ENCODE data around the gene SELENOI. TPM values are rescaled to one million over a fixed set of nuclear protein-coding genes. Genes with fewer than 3 reads are reported as not detected.
"Not testable (repeated sequence)": the region's sequence is repeated elsewhere in the genome, so short reads cannot be mapped to it uniquely, and the experiment has no call there.

The SELENOI gene, protein sequence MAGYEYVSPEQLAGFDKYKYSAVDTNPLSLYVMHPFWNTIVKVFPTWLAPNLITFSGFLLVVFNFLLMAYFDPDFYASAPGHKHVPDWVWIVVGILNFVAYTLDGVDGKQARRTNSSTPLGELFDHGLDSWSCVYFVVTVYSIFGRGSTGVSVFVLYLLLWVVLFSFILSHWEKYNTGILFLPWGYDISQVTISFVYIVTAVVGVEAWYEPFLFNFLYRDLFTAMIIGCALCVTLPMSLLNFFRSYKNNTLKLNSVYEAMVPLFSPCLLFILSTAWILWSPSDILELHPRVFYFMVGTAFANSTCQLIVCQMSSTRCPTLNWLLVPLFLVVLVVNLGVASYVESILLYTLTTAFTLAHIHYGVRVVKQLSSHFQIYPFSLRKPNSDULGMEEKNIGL
- 10 to 100 TPM; 21.4 to 24.5 (median 24.0) TPM for polyA plus RNA-seq (ENCODE audit: insufficient read length in 3 of 3)
- long read RNA-seq, donor 1 = 0 reads
- long read RNA-seq, donor 2, full-length matches to known transcripts = 3 of 3 reads
- long read RNA-seq, donor 2, partial matches to known transcripts = 0 of 3 reads
- long read RNA-seq, donor 2, other reads (novel, unspliced or antisense) = 0 of 3 reads
- long read RNA-seq, donor 3, full-length matches to known transcripts = 2 of 2 reads
- long read RNA-seq, donor 3, partial matches to known transcripts = 0 of 2 reads
- long read RNA-seq, donor 3, other reads (novel, unspliced or antisense) = 0 of 2 reads
- long read RNA-seq, donor 4, full-length matches to known transcripts = 2 of 2 reads
- long read RNA-seq, donor 4, partial matches to known transcripts = 0 of 2 reads
- long read RNA-seq, donor 4, other reads (novel, unspliced or antisense) = 0 of 2 reads
- long read RNA-seq, donor 5 = 0 reads
- long read RNA-seq, donor 6, full-length matches to known transcripts = 1 of 1 reads
- long read RNA-seq, donor 6, partial matches to known transcripts = 0 of 1 reads
- long read RNA-seq, donor 6, other reads (novel, unspliced or antisense) = 0 of 1 reads
- long read RNA-seq, donor 7, full-length matches to known transcripts = 3 of 3 reads
- long read RNA-seq, donor 7, partial matches to known transcripts = 0 of 3 reads
- long read RNA-seq, donor 7, other reads (novel, unspliced or antisense) = 0 of 3 reads
- long read RNA-seq, donor 8, full-length matches to known transcripts = 4 of 4 reads
- long read RNA-seq, donor 8, partial matches to known transcripts = 0 of 4 reads
- long read RNA-seq, donor 8, other reads (novel, unspliced or antisense) = 0 of 4 reads
- long read RNA-seq, donor 9, full-length matches to known transcripts = 5 of 5 reads
- long read RNA-seq, donor 9, partial matches to known transcripts = 0 of 5 reads
- long read RNA-seq, donor 9, other reads (novel, unspliced or antisense) = 0 of 5 reads
- long read RNA-seq, donor 10, full-length matches to known transcripts = 4 of 4 reads
- long read RNA-seq, donor 10, partial matches to known transcripts = 0 of 4 reads
- long read RNA-seq, donor 10, other reads (novel, unspliced or antisense) = 0 of 4 reads
- long read RNA-seq, donor 11 = 0 reads
- long read RNA-seq, donor 12, full-length matches to known transcripts = 1 of 1 reads
- long read RNA-seq, donor 12, partial matches to known transcripts = 0 of 1 reads
- long read RNA-seq, donor 12, other reads (novel, unspliced or antisense) = 0 of 1 reads
- long read RNA-seq, donor 13, full-length matches to known transcripts = 2 of 2 reads
- long read RNA-seq, donor 13, partial matches to known transcripts = 0 of 2 reads
- long read RNA-seq, donor 13, other reads (novel, unspliced or antisense) = 0 of 2 reads
- long read RNA-seq, donor 14, full-length matches to known transcripts = 2 of 2 reads
- long read RNA-seq, donor 14, partial matches to known transcripts = 0 of 2 reads
- long read RNA-seq, donor 14, other reads (novel, unspliced or antisense) = 0 of 2 reads
- long read RNA-seq, donor 15, full-length matches to known transcripts = 3 of 3 reads
- long read RNA-seq, donor 15, partial matches to known transcripts = 0 of 3 reads
- long read RNA-seq, donor 15, other reads (novel, unspliced or antisense) = 0 of 3 reads
- long read RNA-seq, donor 16, full-length matches to known transcripts = 2 of 2 reads
- long read RNA-seq, donor 16, partial matches to known transcripts = 0 of 2 reads
- long read RNA-seq, donor 16, other reads (novel, unspliced or antisense) = 0 of 2 reads

DNA sequence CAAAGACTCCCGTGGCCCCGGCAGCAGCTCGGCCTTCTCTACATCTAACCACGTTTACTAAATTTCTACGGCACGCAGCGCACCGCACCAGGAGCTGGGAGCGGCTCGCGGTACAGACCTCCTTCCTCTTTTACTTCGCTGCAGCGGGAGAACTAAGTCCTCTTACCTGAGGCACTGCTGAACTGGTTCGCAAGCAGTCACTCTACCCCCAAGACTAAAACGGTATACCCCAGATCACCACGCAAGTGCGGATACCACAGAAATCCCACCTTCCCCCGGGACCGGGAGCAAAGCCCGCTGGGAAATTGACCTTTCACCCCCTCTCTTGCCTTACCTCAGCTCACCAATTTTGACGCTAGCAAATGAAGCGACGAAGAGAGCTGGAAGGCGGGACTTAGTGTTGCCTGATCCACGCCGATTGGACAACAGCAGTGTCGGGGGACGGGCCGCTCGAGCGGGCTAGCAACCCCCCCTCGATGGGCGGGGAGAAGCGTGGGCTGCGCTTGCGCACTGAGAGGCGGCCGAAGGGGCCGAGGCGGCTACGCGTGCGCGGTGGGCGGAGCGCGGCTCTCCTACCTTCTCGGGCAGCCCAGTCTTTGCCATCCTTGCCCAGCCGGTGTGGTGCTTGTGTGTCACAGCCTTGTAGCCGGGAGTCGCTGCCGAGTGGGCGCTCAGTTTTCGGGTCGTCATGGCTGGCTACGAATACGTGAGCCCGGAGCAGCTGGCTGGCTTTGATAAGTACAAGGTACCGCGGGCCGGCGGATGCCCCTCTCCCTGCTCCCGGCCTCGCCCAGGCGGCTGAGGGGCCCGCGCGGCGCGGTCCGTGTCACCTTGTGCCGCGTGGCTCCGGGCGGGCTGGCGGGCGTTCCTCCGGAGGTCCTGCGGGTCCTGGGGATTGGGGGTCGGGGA is at the start of gene SELENOI:
Gene SELENOI, plus strand, starts transcription at position 599 of the 909 bp plus-strand sequence. Its CDS starts 90 bp downstream, at position 689.
- peak; percentile 98 to 100 (median 99) for DNase-seq (ENCODE audit: extremely low read depth in 1 of 11, low read depth in 9 of 11, low spot score in 4 of 11)

DNA sequence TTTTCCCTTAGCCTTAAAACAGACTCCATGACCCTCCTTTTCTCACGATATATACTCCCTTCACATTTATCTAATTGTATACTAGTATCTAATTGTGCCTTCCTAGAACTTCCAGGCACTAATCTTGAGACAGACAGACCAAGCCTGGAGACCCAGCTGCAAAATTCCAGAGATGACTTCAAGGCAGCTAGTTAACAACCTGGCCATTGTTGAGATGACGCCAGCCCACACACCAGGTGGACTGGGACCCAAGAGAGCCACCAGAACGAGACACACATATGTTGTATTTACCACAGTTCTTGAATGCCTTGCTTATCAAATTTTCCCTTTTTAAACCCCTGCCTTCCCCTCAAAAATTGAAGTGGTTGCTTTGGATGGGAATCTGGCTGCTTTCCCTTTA is 48.9 kb upstream of the SELENOI start:
- DNase-seq (ENCODE audit: extremely low read depth in 1 of 11, low read depth in 9 of 11, low spot score in 4 of 11) = no peak

DNA sequence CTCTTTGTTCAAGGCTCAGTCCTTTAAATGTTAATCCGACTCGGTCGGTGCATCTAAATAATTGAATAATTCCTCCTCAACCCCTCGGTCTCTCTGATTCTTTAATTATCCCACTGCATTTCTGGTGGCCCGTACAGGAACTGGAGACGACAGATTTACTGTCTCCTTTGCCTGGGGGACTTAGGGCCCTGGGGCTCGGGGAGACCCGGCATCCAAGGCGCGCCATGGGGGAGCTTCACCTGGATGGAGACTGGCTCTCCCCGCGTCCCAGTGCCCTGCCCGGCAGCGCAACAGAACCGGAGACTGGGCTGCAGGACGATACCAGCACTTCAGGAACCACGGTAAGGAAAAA is 47.7 kb upstream of the SELENOI start:
- no peak for DNase-seq (ENCODE audit: extremely low read depth in 1 of 11, low read depth in 9 of 11, low spot score in 4 of 11)

DNA sequence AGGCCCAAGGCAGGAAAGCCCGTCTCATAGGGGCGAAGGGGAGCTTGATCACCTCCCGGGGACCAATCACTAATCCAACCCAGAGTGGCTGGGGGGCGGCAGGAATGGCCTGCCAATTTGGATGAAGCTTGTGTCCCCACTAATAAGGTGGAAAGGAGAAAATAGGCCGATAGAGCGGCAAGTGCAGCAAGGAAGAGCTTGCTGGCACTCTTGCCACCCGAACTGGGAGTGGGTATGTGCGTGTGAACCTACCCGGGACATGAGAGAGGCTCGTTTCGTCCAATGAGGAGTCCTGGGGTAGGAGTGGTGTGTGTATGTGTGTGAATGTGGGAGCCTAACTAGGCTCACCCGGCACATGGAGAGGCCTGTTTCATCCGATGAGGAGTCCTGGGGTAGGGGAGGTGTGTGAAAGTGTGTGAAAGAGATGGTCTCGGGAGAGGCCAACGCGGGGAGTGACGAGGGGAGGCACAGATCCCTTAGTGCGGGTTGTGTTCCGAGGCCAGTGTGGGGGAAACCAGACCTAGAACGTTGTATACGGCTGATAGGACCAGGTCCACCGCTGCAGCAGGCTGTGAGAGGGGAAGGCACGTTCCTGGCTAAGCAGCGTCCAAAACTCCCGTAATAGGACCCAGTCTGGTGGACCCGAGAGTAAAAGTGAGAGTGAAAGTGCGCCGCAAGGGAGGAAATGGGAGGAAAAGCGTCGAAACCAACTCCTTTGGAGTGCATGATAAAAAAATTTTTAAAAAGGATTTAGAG is 47.1 kb upstream of the SELENOI start:
- peak in 7 of 11 donors; percentile 12 to 42 (median 34) for DNase-seq (ENCODE audit: extremely low read depth in 1 of 11, low read depth in 9 of 11, low spot score in 4 of 11)

DNA sequence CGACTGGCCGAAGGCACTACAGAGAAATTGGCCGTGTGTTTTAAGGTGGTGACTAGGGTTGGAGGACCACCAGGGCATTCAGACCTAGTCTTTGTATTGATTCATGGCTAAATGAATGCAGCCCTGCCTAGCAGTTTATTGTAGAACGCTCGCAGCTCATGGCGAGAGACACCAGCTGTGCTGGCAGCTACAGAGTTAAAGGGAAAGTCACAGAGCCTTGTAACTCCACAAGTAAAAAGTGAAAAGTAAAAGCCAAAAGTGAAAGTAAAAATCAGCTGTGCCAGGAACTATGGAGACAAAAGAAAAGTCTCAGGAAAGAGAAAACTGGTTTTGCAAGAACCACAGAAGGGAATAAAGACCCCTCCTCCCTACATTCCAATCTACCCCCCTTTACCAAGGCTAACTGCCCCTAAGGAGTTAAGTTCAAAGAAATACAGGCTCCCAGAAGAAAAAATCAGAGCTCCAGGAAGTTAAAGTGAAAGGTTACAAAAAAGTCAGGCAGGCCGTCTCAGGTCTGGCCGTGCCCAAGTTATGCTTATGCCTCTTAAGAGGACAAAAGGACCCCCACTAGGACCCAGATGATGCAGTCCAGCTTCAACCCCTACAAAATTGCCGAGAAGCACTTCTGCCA is 46.4 kb upstream of the SELENOI start:
- DNase-seq (ENCODE audit: extremely low read depth in 1 of 11, low read depth in 9 of 11, low spot score in 4 of 11) = peak; percentile 45 to 79 (median 65)

DNA sequence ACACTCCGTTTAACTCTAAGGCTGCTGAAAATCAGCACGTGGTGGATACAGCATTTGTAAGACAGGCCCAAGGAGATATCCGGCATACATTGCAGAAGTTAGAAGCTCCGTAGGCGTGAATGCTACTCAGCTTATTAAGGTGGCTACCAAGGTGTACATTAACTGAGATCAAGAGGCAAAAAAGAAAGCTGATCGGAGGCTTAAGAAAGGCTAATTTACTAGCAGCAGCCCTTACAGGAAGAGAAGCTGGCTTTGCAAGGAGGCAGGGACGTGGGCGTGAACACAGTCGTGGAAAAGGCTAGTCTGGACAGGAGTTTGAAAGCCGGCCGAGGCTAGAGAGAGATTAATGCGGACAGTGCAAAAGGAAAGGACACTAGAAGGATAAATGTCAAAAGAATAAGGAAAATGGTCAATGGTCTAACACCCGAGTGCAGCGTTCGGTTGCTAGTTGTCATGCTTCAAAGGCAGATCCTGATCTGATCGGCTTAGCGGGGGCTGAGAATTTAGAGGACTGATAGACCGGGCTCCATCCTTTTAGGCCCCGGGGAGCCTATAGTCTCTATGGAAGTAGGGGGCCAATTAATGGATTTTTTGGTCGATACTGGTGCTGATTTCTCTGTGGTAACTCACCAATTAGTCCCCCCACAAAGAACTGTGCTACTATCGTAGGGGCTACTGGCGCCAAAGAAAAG is 45.6 kb upstream of the SELENOI start:
- peak in 4 of 11 donors; percentile 27 to 35 (median 28) for DNase-seq (ENCODE audit: extremely low read depth in 1 of 11, low read depth in 9 of 11, low spot score in 4 of 11)

DNA sequence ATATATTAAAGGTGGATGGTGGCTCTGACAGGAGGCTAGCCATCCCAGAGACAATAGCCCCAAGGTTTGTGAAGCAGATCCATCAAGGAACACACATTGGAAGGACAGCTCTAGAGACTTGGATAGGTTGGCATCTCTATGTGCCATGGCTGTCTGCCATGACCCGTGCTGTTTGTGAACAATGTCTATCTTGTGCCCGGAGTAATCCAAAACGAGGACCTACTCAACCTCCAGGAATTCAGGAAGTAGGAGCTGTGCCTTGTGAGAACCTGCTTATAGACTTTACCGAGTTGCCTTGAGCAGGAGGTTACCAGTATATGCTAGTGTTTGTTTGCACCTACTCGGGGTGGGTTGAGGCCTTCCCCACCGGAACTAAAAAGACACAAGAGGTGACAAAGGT is 43.1 kb upstream of the SELENOI start:
- DNase-seq (ENCODE audit: extremely low read depth in 1 of 11, low read depth in 9 of 11, low spot score in 4 of 11) = no peak

DNA sequence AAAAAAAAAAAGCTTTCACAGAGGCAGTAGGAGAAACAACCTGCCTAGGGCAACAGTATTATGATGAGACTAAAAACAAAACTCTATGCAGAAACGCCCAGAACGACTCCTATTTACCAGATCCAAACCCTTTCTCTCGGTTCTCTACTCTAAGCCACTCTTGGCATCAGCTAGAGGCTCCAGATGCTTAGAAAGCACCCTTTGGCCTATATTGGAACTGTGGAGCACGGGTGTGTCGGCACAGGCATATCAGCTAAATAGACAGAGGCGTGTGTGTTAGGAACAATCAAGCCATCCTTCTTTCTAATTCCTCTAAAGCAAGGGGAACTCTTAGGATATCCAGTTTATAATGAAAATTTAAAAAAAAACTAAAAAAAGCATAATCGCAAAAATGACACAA is 40.8 kb upstream of the SELENOI start:
- not testable (repeated sequence) for DNase-seq (ENCODE audit: extremely low read depth in 1 of 11, low read depth in 9 of 11, low spot score in 4 of 11)

DNA sequence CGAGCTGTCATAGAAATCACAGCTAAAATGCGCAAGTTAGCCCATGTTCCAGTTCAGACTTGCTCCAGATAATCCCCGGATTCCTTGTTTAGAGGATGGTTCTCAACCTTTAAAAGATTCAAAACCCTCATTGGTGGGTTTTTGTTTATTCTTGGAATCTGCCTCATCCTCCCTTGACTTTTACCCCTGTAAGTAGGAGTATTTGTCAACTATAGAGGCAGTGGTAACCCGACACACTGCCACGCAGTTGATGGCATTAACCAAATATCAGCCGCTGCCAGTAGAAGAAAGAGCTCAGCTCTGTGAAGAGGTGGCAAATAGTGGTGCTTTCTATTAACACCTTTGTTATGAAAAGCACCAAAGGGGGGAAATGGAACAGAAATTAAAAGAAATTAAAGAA is 40.4 kb upstream of the SELENOI start:
- DNase-seq (ENCODE audit: extremely low read depth in 1 of 11, low read depth in 9 of 11, low spot score in 4 of 11) = peak in 1 of 11 donors; percentile 27

DNA sequence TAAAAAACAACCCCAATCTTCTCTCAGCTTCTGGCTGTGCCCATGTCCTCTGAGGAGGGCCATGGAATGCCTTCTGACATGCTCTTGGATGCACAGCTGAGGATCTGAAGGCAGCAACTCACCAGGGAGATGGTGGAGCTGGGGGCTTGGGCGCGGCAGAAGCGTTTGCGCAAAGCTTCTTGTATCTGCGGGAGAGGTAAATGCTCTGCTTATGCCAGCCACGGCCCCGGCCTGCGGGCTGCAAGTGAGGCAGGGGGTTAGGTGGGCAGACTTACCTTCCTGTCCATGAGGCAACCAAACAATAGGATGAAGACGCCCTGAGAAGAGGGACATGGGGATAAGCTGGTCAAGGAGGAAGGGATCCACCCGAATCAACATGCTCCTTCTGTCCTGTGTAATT is 36.0 kb upstream of the SELENOI start:
- no peak for DNase-seq (ENCODE audit: extremely low read depth in 1 of 11, low read depth in 9 of 11, low spot score in 4 of 11)

DNA sequence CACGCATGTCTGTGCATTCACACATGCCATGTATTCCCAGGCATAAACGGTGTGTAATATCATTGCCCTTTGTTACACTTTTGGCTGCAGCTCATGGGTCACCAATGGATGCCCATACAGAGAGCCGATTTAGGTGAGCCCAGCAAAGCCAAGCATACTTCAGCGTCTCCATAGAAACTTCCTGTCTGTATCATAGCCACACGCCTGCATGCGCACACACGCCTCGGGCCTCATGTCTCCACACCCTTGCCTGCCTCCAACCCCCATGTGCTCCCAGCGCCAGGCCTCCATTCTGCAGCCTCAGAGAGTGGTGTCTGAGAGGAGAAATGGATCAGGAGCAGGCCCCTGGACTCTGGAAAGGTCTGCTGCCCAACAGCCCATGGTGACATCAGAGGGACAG is 33.5 kb upstream of the SELENOI start:
- DNase-seq (ENCODE audit: extremely low read depth in 1 of 11, low read depth in 9 of 11, low spot score in 4 of 11) = no peak

DNA sequence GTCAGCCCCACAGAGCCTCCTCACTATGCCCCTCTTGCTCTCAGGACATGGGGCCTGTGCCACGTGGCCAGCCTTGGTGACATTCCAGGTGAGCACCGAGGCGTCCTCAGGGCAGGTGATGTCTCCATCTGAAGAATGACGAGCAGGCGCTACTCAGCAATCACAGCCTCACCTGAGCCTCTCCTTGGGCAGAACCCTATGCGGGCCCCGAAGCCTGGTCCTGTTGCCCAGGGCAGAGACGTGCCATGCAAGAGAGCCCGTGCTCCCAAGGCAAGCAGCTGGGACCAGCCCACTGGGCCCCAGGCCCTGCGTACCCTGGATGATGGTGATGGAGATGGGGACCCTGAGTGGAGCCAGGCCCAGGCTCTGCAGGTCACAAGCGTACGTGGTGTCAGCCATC is 32.5 kb upstream of the SELENOI start:
- no peak for DNase-seq (ENCODE audit: extremely low read depth in 1 of 11, low read depth in 9 of 11, low spot score in 4 of 11)

DNA sequence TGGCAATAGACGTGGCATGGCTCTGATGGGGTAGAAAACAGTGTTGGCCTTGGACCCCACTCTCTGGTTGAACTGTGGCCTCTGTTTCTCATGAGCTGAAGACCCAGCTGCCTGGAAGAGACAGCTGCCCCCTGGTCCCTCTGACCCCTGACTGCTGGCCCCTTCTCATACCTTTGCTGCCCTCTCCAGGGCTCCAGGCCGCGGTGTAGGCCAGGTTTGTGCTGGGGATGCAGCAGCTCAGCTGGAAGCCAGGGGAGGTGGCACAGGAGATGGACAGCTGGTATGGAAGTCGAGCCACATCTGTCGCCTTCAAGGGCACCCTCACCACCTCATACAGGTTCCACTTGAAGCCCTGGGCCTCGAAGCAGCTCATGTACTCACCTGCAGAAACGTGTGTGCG is 31.7 kb upstream of the SELENOI start:
- no peak for DNase-seq (ENCODE audit: extremely low read depth in 1 of 11, low read depth in 9 of 11, low spot score in 4 of 11)

DNA sequence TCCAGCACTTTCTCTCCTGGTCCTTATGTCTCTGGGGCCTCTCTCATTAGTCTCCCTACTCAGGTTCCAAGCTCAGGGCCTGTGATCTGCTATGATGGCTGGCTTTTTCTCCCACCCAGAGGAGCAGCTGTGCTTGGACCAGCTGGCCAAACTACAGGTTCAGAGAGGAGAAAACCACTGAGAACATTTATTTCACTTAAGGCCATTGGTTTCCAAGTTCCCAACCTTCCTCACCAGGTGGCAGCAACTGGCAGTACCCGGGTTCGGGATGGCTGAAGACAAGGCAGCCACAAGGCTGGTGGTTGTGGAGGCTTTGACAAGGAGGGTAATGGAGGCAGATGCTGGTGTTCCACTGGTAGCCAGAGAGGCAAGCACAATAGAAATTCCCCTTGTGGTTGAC is 29.9 kb upstream of the SELENOI start:
- no peak for DNase-seq (ENCODE audit: extremely low read depth in 1 of 11, low read depth in 9 of 11, low spot score in 4 of 11)

DNA sequence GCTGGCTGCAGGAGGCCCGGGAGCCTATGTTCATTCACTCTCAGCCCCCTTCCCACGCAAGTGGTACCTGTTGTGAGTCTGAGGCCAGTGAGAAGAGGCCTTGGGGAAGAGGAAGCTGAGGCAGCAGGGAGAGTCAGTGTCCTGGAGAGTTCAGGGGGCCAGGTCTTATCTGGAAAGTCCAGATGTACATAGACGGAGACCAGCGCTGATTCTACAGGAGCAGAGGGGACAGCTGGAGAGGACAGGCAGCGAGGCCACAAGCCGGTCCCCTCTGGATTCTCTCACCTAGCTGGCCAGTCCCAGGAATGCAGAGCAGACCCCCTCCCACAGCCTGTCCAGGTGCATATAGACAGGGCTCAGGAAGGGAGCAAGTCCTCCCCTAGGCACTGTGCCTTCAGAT is 29.1 kb upstream of the SELENOI start:
- no peak for DNase-seq (ENCODE audit: extremely low read depth in 1 of 11, low read depth in 9 of 11, low spot score in 4 of 11)
